H1 (cell line): ENCODE measurements around the gene SFRP2. TPM values are rescaled to one million over a fixed set of nuclear protein-coding genes. Genes with fewer than 3 reads are reported as not detected.

Experiments used
- CTCF ChIA-PET: fragments of 300-600 bp; sonication (Branson Sonifier 250); formaldehyde crosslinking; loops from one replicate; lab custom pipeline; 2021; ENCODE audit not compliant: partially characterized antibody; lab: Charles Lee
- POLR2A ChIA-PET: fragments of 300-600 bp; sonication (Branson Sonifier 250); formaldehyde crosslinking; loops from one replicate; lab custom pipeline; 2021; ENCODE audit warnings: inconsistent platforms; ENCODE audit not compliant: partially characterized antibody; lab: Charles Lee
- DNase-seq, 2 experiments: peaks; one replicate each; pipeline versions ENCODE4 v3.0.0 to v3.0.0-alpha.2; 2010 to 2022; ENCODE audit warnings: low spot score in 2 of 2, low read depth in 1 of 2, mixed read lengths in 1 of 2
- FAIRE-seq: peaks from 2 replicates; lab custom pipeline; 2011; peaks lifted over from hg19 to GRCh38; lab: Jason Lieb, UNC
- H2AFZ ChIP-seq: 2 replicates; pipeline ENCODE4 v1.8.1; 2012; ENCODE audit warnings: low read length, inconsistent platforms
- H2AK5ac ChIP-seq: 2 replicates; pipeline ENCODE4 v1.6.1; 2013; ENCODE audit warnings: low read depth, low read length
- H2BK120ac ChIP-seq: replicated peaks from 2 replicates; pipeline ENCODE3; 2013; ENCODE audit warnings: low read depth, low read length, inconsistent platforms
- H2BK12ac ChIP-seq: 2 replicates; pipeline ENCODE4 v1.6.1; 2013; ENCODE audit warnings: low read depth, low read length
- H2BK15ac ChIP-seq: 2 replicates; pipeline ENCODE4 v1.6.1; 2013; ENCODE audit warnings: low read length
- H2BK20ac ChIP-seq: 2 replicates; pipeline ENCODE4 v1.6.1; 2013; ENCODE audit warnings: low read length
- H2BK5ac ChIP-seq: 2 replicates; pipeline ENCODE4 v1.6.1; 2013; ENCODE audit warnings: low read depth, low read length
- H3K14ac ChIP-seq: 2 replicates; pipeline ENCODE4 v1.6.1; 2013; ENCODE audit warnings: inconsistent platforms; ENCODE audit not compliant: insufficient read length
- H3K18ac ChIP-seq: 2 replicates; pipeline ENCODE4 v1.6.1; 2013; ENCODE audit warnings: low read length; ENCODE audit errors: extremely low read depth
- H3K23ac ChIP-seq: 2 replicates; pipeline ENCODE4 v1.6.1; 2013; ENCODE audit warnings: inconsistent platforms; ENCODE audit not compliant: insufficient read length
- H3K23me2 ChIP-seq: 2 replicates; pipeline ENCODE4 v1.6.1; 2013; ENCODE audit warnings: low read depth, low read length
- H3K27ac ChIP-seq: 2 replicates; pipeline ENCODE4 v1.6.1; 2011; ENCODE audit warnings: low read depth, low read length, inconsistent platforms
- H3K27me3 ChIP-seq, 4 experiments: replicated peaks in 1 of 4; 1 replicate in 1 of 4; 2 replicates in 3 of 4; pipeline versions ENCODE4 v1.6.1 to v1.8.1; 2011 to 2013; ENCODE audit warnings: low read length in 3 of 4, mild to moderate bottlenecking in 3 of 4, inconsistent platforms in 2 of 4, mixed read lengths in 2 of 4, moderate library complexity in 1 of 4; ENCODE audit not compliant: control insufficient read depth in 3 of 4, insufficient read depth in 3 of 4; ENCODE audit errors: extremely low read depth in 1 of 4
- H3K36me3 ChIP-seq, 4 experiments: 2 replicates each; pipeline versions ENCODE4 v1.6.1 to v1.8.1; 2011 to 2013; ENCODE audit warnings: mild to moderate bottlenecking in 4 of 4, low read length in 3 of 4, moderate library complexity in 2 of 4, control low read depth in 1 of 4, inconsistent platforms in 1 of 4; ENCODE audit not compliant: insufficient read depth in 4 of 4, control insufficient read depth in 2 of 4
- H3K4ac ChIP-seq: replicated peaks from 2 replicates; pipeline ENCODE3; 2013; ENCODE audit warnings: low read length, low read depth, mixed read lengths, inconsistent platforms; ENCODE audit not compliant: insufficient read length
- H3K4me1 ChIP-seq, 4 experiments: replicated peaks in 1 of 4; 1 replicate in 1 of 4; 2 replicates in 3 of 4; pipeline versions ENCODE4 v1.6.1 to v1.8.1; 2011 to 2013; ENCODE audit warnings: low read length in 3 of 4, inconsistent platforms in 2 of 4, mixed read lengths in 1 of 4; ENCODE audit not compliant: insufficient read depth in 4 of 4, control insufficient read depth in 3 of 4
- H3K4me2 ChIP-seq, 2 experiments: 2 replicates each; pipeline versions ENCODE4 v1.6.1 to v1.8.1; 2011 to 2013; ENCODE audit warnings: low read depth in 2 of 2, low read length in 2 of 2, control low read depth in 1 of 2, inconsistent platforms in 1 of 2, mild to moderate bottlenecking in 1 of 2; ENCODE audit not compliant: insufficient read depth in 1 of 2
- H3K4me3 ChIP-seq, 4 experiments: fragments of 200-600, 300-600 bp in 1 of 4; sonication (generic), shearing (Covaris generic), sonication (Bioruptor Twin) in 1 of 4; 2 replicates each; pipeline versions ENCODE4 v1.5.1 to v1.8.1; 2011 to 2016; ENCODE audit warnings: low read length in 4 of 4, low read depth in 3 of 4, control low read depth in 2 of 4, inconsistent platforms in 2 of 4, mild to moderate bottlenecking in 2 of 4, mixed read lengths in 1 of 4, moderate library complexity in 1 of 4; ENCODE audit not compliant: insufficient read depth in 2 of 4; ENCODE audit errors: extremely low read depth in 1 of 4
- H3K56ac ChIP-seq: replicated peaks from 2 replicates; pipeline ENCODE3; 2013; ENCODE audit warnings: low read depth, mild to moderate bottlenecking, mixed read lengths, low read length, inconsistent platforms; ENCODE audit not compliant: insufficient read length
- H3K79me1 ChIP-seq: 2 replicates; pipeline ENCODE4 v1.6.1; 2013; ENCODE audit warnings: low read depth, low read length, control low read depth
- H3K79me2 ChIP-seq, 2 experiments: 2 replicates each; pipeline versions ENCODE4 v1.6.1 to v1.8.1; 2012 to 2013; ENCODE audit warnings: low read length in 2 of 2, mild to moderate bottlenecking in 2 of 2, inconsistent platforms in 1 of 2; ENCODE audit not compliant: insufficient read depth in 2 of 2, control insufficient read depth in 1 of 2
- H3K9ac ChIP-seq, 4 experiments: replicated peaks in 1 of 4; 1 replicate in 1 of 4; 2 replicates in 3 of 4; pipeline versions ENCODE4 v1.6.1 to v1.8.1; 2011 to 2013; ENCODE audit warnings: low read depth in 3 of 4, low read length in 3 of 4, control low read depth in 2 of 4, mild to moderate bottlenecking in 2 of 4, moderate library complexity in 2 of 4, inconsistent platforms in 1 of 4; ENCODE audit errors: extremely low read depth in 1 of 4
- H3K9me3 ChIP-seq, 2 experiments: 2 replicates each; pipeline versions ENCODE4 v1.6.1 to v1.8.1; 2012 to 2013; ENCODE audit warnings: mild to moderate bottlenecking in 2 of 2, moderate library complexity in 2 of 2, control low read depth in 1 of 2, inconsistent platforms in 1 of 2, low read depth in 1 of 2, low read length in 1 of 2, mixed read lengths in 1 of 2; ENCODE audit not compliant: insufficient read depth in 2 of 2
- H4K20me1 ChIP-seq, 2 experiments: replicated peaks in 1 of 2; 2 replicates each; pipeline versions ENCODE3 to v1.8.1; 2011 to 2013; ENCODE audit warnings: inconsistent platforms in 2 of 2, low read length in 2 of 2, mild to moderate bottlenecking in 1 of 2; ENCODE audit not compliant: insufficient read depth in 2 of 2, control insufficient read depth in 1 of 2
- H4K5ac ChIP-seq: 2 replicates; pipeline ENCODE4 v1.6.1; 2013; ENCODE audit warnings: low read length, low read depth, mixed read lengths, inconsistent platforms; ENCODE audit not compliant: insufficient read length
- H4K8ac ChIP-seq: 2 replicates; pipeline ENCODE4 v1.8.0; 2013; ENCODE audit warnings: mild to moderate bottlenecking, moderate library complexity, low read length, inconsistent platforms; ENCODE audit not compliant: insufficient read depth; ENCODE audit errors: extremely low read depth
- H4K91ac ChIP-seq: replicated peaks from 2 replicates; pipeline ENCODE3; 2013; ENCODE audit warnings: low read length, mixed read lengths, inconsistent platforms; ENCODE audit not compliant: insufficient read length
- RAD21 ChIP-seq, 2 experiments: IDR thresholded peaks in 1 of 2; conservative IDR thresholded peaks in 1 of 2; 2 replicates each; pipeline ENCODE4 v1.6.1; 2011; ENCODE audit warnings: low read depth in 2 of 2, low read length in 2 of 2, improper control_type of control experiment in 1 of 2, inconsistent platforms in 1 of 2, mild to moderate bottlenecking in 1 of 2, moderate library complexity in 1 of 2
- WGBS, 2 experiments: shearing (Covaris generic) in 1 of 2; methylation state at CpG; one replicate each; pipeline versions ENCODE4 v1.1.6 to v1.1.7; 2013 to 2015; ENCODE audit warnings: low lambda C conversion rate in 2 of 2, mixed read lengths in 2 of 2, inconsistent platforms in 1 of 2, low coverage in 1 of 2, missing lambda C conversion rate in 1 of 2; ENCODE audit not compliant: insufficient replicate concordance in 2 of 2, insufficient coverage in 1 of 2, insufficient read length in 1 of 2; ENCODE audit errors: extremely low coverage in 1 of 2, missing lambda C conversion rate in 1 of 2; 5-methylcytosine and 5-hydroxymethylcytosine counted together
- polyA plus RNA-seq, 7 experiments: library from polyadenylated mRNA; depleted of rRNA in 3 of 7; stranded (reverse) in 5 of 7; unstranded in 2 of 7; fragments of >200 nt in 5 of 7; fragments of 200-250 nt in 2 of 7; gene quantifications; 1 replicate in 5 of 7; 2 replicates in 1 of 7; 4 replicates in 1 of 7; pipeline versions ENCODE4 v1.2.1 to v1.2.3, GENCODE V29; 2011 to 2013; ENCODE audit warnings: missing spikeins in 2 of 7, mixed read lengths in 2 of 7
- total RNA-seq: library from RNA; stranded (reverse); fragmentation: NEBNext Ultra II Directional; extraction: Animal tissue kit (Norgen Biotek cat#: 25700); gene quantifications from 2 replicates; pipeline ENCODE4 v1.2.1, GENCODE V29; 2021

SFRP2 gene
- total and polyA plus RNA-seq, 2 of the 8 experiments (the other 6 are each of a cell fraction or from before 2014, with no cell fraction given), result 108 to 342 TPM

GRCh38 chr4:153809916-153810810 lies 21.3 kb upstream of the SFRP2 start:
- CTCF ChIA-PET, result no interaction called here

More at GRCh38 chr4:153809916-153810810, 21.3 kb upstream of the SFRP2 start:
- Histone ChIP-seq H3K4me3 (no peak overlapping the region), H3K4me1 (no peaks in the 10 kb centered on the region; a peak in 1 of 7 replicates), H4K8ac (no peak overlapping the region), H3K36me3 (peaks cover 0 to 4% (median 0%) of the 10 kb centered on the region in 4 experiments; a peak in 2 of 8 replicates), H4K5ac (no peak overlapping the region), H3K9ac (no peak overlapping the region), H2AK5ac (no peak overlapping the region), H3K4ac (no peak overlapping the region), H3K9me3 (peaks cover 0 to 10% of the 10 kb centered on the region in 2 experiments; a peak in 2 of 4 replicates), H3K79me1 (no peaks in the 10 kb centered on the region), H3K18ac (no peak overlapping the region), H3K23ac (no peak overlapping the region), H2BK15ac (no peak overlapping the region; the same call in 1 of the 2 replicates), H3K23me2 (no peaks in the 10 kb centered on the region), H2BK12ac (no peak overlapping the region), H3K27ac (no peak overlapping the region), H3K14ac (no peak overlapping the region), H4K91ac (no peak overlapping the region), H3K4me2 (no peak overlapping the region), H3K56ac (no peak overlapping the region), H3K27me3 (peaks cover 0 to 1% (median 0%) of the 10 kb centered on the region in 4 experiments; a peak in 1 of 7 replicates), H2BK120ac (no peak overlapping the region), H3K79me2 (no peaks in the 10 kb centered on the region), H4K20me1 (no peaks in the 10 kb centered on the region), H2AFZ (no peak overlapping the region), H2BK20ac (no peak overlapping the region), H2BK5ac (no peak overlapping the region)
- no peak for TF ChIP-seq RAD21 (IDR thresholded peaks at IDR 0.05 in 1 of 2, conservative IDR thresholded peaks at IDR 0.05 in 1 of 2; ENCODE audit: low read depth in 2 of 2, low read length in 2 of 2)
- WGBS, 2 experiments, result 97% methylated on average over 9 of the region's 9 CpGs; no CpG with 5 or more reads in 1 of the 2 experiments
- DNase-seq, result no peak
- POLR2A ChIA-PET, result no interaction called here
- no peak for FAIRE-seq
